Measurements from ENCODE around the gene ERV3-1. TPM values are rescaled to one million over a fixed set of nuclear protein-coding genes. Genes with fewer than 3 reads are reported as not detected.
"Not testable (repeated sequence)": the region's sequence is repeated elsewhere in the genome, so short reads cannot be mapped to it uniquely, and the experiment has no call there.

ERV3-1 gene
- total RNA-seq, 2 donors from 2014 or later: 3.5 to 5.7 TPM

DNA sequence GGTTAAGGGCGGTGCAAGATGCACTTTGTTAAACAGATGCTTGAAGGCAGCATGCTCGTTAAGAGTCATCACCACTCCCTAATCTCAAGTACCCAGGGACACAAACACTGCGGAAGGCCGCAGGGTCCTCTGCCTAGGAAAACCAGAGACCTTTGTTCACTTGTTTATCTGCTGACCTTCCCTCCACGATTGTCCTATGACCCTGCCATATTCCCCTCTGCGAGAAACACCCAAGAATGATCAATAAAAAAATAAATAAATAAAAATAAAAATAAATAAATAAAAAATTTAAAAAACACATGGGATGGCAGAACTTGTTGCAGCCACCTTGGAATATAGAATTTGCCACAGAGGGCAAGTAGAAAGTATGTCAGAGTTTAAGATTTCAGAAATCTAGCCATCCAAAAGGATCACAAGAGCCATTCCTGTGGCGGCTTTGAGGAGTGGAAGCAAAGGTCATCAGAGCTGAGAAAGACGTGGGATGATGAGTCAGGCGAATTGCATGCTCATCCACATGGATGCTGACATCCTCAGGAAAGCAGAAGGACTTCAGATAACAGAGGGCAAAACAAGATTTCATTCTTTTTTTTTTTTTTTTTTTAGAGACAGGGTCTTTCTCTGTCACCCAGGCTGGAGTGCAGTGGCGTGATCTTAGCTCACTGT, 27.8 kb upstream of the ERV3-1 start:
- not testable (repeated sequence) for H3K9me3 ChIP-seq; DNase-seq (ENCODE audit: low spot score); H3K27me3 ChIP-seq; H3K4me1 ChIP-seq; H3K27ac ChIP-seq; H3K36me3 ChIP-seq; H3K4me3 ChIP-seq

DNA sequence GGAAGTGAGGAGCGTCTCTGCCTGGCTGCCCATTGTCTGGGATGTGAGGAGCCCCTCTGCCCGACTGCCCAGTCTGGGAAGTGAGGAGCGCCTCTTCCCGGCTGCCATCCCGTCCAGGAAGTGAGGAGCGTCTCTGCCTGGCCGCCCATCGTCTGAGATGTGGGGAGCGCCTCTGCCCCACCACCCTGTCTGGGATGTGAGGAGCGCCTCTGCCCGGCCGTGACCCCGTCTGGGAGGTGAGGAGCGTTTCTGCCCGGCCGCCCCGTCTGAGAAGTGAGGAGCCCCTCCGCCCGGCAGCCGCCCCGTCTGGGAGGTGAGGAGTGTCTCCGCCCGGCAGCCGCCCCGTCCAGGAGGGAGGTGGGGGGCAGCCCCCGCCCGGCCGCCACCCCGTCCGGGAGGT, 26.9 kb upstream of the ERV3-1 start:
- H3K4me3 ChIP-seq; DNase-seq (ENCODE audit: low spot score); H3K4me1 ChIP-seq; H3K36me3 ChIP-seq; H3K27me3 ChIP-seq; H3K27ac ChIP-seq; H3K9me3 ChIP-seq: not testable (repeated sequence)

DNA sequence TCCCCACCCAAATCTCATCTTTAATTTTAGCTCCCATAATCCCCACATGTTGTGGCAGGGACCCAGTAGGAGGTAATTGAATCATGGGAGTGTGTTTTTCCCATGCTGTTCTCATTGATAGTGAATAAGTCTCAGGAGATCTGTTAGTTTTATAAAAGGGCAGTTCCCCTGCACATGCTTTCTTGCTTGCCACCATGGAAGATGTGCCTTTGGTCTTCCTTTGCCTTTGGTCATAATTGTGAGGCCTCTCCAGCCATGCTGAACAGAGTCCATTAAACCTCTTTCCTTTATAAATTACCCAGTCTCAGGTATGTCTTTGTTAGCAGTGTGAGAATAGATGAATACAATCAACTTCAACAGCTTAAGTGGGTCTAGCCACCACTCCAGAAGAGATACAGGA, 18.5 kb upstream of the ERV3-1 start:
- H3K9me3 ChIP-seq; H3K27ac ChIP-seq; H3K4me1 ChIP-seq; H3K27me3 ChIP-seq; H3K4me3 ChIP-seq; DNase-seq (ENCODE audit: low spot score); H3K36me3 ChIP-seq: not testable (repeated sequence)

DNA sequence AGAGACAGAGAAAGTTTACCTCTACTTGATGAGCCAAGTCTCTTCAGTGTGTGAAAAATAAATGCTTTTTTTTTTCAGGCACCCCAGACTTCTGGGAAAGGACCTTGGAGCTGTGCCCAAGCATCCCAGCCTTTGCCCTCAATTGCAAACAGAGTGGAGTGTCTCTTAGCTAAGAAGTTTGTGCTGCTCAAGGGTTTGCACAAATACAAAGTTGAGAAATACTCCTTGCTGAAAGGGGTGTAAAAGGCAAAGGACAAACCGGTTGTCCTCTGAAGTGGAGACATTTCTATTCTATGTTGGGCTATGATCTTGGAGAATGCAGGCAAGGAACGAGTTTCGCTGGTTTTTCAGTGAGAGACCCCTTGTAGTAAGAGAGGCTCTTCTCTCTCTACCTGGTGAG, 14.5 kb upstream of the ERV3-1 start:
- not testable (repeated sequence) for DNase-seq (ENCODE audit: low spot score)

DNA sequence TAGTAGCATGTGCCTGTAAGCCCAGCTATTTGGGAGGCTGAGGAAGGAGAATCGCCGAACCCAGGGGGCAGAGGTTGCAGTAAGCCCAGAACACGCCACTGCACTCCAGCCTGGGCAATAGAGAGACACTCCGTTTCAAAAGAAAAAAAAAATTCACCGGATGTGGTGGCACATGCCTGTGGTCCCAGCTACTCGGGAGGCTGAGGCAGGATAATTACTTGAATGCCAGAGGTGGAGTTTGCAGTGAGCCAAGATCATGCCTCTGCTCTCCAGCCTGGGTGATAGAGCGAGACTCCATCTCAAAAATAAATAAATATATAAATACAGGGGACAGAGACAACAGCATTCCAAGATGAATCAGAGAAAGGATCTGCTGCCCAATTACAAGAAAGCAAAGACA, 3.4 kb upstream of the ERV3-1 start:
- not testable (repeated sequence) for H3K9me3 ChIP-seq; H3K4me3 ChIP-seq; H3K27me3 ChIP-seq; H3K27ac ChIP-seq; H3K36me3 ChIP-seq; DNase-seq (ENCODE audit: low spot score)
- H3K4me1 ChIP-seq: peaks cover 0 to 16% of the 10 kb centered on the region in 2 donors

More for the DNA sequence above, 14.5 kb upstream of the ERV3-1 start:
- H3K4me1 ChIP-seq, H3K36me3 ChIP-seq, H3K4me3 ChIP-seq, H3K9me3 ChIP-seq, H3K27ac ChIP-seq, H3K27me3 ChIP-seq: not testable (repeated sequence)

DNA sequence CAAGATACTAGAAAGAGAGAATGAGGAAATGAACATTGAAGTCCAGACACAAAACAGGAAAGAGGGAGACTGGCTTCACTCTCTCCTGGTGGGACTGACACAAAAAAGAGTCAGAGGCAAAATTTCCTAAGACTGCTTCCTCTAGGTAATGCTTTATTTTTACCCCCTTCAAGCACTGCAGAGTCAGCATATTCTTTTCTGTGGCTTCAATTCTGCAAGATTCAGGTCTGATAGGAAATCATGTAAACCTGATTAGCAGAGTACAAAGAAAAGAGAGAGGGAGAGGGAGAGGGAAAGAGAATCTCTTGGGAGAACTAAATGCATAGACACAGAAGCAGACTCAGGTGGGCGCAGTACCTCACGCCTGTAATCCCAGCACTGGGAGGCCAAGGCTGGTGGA, 2.9 kb upstream of the ERV3-1 start:
- H3K9me3 ChIP-seq; H3K4me3 ChIP-seq; DNase-seq (ENCODE audit: low spot score); H3K27me3 ChIP-seq; H3K36me3 ChIP-seq; H3K27ac ChIP-seq: not testable (repeated sequence)
- H3K4me1 ChIP-seq: peaks cover 0 to 16% of the 10 kb centered on the region in 2 donors

DNA sequence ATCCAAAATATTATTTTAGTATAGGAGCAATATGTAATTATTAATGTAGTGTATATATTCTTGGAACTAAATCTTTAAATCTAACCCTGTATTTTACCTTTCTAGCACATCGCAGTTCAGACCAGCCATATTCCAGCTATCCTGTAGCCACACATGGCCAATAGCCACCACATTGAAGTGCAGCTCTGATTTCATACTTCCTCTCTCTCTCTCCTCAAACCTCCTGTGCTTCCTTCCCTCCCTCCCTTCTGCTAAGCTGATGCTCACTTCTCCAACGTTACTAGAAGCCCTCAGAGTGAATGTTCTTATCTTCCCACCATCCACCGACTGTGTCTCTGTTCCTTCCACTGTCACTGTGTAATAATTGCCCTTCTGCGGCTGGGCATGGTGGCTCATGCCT, 549 bp upstream of the ERV3-1 start:
- H3K27me3 ChIP-seq; H3K36me3 ChIP-seq; DNase-seq (ENCODE audit: low spot score); H3K9me3 ChIP-seq: not testable (repeated sequence)
- peaks cover 0 to 16% of the 10 kb centered on the region in 2 donors for H3K4me1 ChIP-seq
- peak overlapping the region; percentile 88 for H3K27ac ChIP-seq
- peak overlapping the region in 1 of 2 donors; percentile 65 for H3K4me3 ChIP-seq

DNA sequence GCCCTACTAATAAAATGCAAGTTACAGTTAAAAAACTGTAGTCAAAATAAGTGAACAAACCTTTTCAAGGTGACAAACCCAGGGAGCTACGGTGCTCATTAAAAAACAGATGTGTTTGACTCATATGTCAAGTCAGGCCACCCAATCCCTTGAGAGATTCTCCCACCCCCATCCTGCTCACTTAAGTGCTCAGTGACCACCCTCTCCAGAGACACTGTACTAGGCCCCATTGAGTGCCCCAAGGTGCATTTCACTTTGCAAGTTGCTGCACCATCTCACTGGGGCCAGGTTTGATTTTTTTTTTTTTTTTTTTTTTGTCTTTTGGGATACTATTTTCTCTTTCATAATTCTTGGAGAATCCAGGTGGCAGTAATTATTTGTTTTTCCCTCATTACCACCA, 1.9 kb downstream of the ERV3-1 start:
- Histone ChIP-seq H3K4me1 (peaks cover 0 to 16% of the 10 kb centered on the region in 2 donors), H3K9me3 (no peaks in the 10 kb centered on the region), H3K27ac (no peak overlapping the region), H3K27me3 (no peaks in the 10 kb centered on the region), H3K36me3 (no peaks in the 10 kb centered on the region), H3K4me3 (no peak overlapping the region)
- TF ChIP-seq, protein P1, sequence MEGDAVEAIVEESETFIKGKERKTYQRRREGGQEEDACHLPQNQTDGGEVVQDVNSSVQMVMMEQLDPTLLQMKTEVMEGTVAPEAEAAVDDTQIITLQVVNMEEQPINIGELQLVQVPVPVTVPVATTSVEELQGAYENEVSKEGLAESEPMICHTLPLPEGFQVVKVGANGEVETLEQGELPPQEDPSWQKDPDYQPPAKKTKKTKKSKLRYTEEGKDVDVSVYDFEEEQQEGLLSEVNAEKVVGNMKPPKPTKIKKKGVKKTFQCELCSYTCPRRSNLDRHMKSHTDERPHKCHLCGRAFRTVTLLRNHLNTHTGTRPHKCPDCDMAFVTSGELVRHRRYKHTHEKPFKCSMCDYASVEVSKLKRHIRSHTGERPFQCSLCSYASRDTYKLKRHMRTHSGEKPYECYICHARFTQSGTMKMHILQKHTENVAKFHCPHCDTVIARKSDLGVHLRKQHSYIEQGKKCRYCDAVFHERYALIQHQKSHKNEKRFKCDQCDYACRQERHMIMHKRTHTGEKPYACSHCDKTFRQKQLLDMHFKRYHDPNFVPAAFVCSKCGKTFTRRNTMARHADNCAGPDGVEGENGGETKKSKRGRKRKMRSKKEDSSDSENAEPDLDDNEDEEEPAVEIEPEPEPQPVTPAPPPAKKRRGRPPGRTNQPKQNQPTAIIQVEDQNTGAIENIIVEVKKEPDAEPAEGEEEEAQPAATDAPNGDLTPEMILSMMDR (IDR thresholded peaks at IDR 0.05): no peak
- no peak for DNase-seq (ENCODE audit: low spot score)

DNA sequence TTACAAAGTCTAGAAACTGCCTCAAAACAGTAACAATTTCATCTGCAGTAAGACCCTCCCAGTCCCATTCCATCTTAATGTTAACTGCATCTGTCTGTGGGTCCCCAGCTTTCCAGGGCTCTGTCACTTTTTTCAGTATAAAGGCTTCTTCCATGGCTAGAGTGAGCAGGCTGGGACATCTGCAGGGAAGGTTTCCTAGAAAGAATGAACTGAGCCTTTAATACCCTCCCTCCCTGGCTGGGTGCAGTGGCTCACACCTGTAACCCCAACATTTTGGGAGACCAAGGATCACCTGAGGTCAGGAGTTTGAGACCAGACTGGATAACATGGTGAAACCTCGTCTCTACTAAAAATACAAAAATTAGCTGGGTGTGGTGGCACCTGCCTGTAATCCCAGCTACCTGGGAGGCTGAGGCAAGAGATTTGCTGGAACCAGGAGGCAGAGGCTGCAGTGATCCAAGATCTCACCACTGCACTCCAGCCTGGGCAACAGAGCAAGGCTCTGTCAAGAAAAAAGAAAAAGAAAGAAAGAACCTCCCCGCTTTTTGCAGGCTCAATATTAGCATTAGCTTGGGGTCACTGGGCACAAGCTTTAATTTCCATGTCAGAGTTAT, 3.4 kb downstream of the ERV3-1 start:
- DNase-seq (ENCODE audit: low spot score): no peak
- TF ChIP-seq, protein P1 (IDR thresholded peaks at IDR 0.05): no peak
- Histone ChIP-seq H3K27ac (no peak overlapping the region), H3K27me3 (no peaks in the 10 kb centered on the region), H3K4me3 (no peak overlapping the region), H3K9me3 (no peaks in the 10 kb centered on the region), H3K36me3 (no peaks in the 10 kb centered on the region), H3K4me1 (peaks cover 0 to 16% of the 10 kb centered on the region in 2 donors)
